Medulla oblongata (tissue), 1 donor: ENCODE data around the gene CSTF2.
"Not testable (repeated sequence)": the region's sequence is repeated elsewhere in the genome, so short reads cannot be mapped to it uniquely, and the experiment has no call there.

Experiments used
- DNase-seq: peaks from one replicate; pipeline ENCODE4 v3.0.0-alpha.2; 2015; ENCODE audit errors: extremely low spot score

The CSTF2 gene

GRCh38 chrX:100819837-100820666 is at the start of gene CSTF2:
Gene CSTF2 (plus strand): TSS chrX:100820391. CDS start chrX:100820417, 26 bp downstream.
- DNase-seq, result peak; percentile 83

- DNase-seq, result not testable (repeated sequence)
These were observed 23.8 kb upstream of the CSTF2 start for GRCh38 chrX:100796371-100796770.

GRCh38 chrX:100797359-100797758 is 22.8 kb upstream of the CSTF2 start:
- no peak for DNase-seq

- DNase-seq, result no peak
These were observed 21.5 kb upstream of the CSTF2 start for GRCh38 chrX:100798484-100799214.

- DNase-seq, result no peak
These were observed 17.3 kb upstream of the CSTF2 start for GRCh38 chrX:100802843-100803242.

- no peak for DNase-seq
These were observed 15.4 kb upstream of the CSTF2 start for GRCh38 chrX:100804780-100805179.

- not testable (repeated sequence) for DNase-seq
These were observed 11.9 kb upstream of the CSTF2 start for GRCh38 chrX:100808265-100808664.

GRCh38 chrX:100812216-100813158 is 7.7 kb upstream of the CSTF2 start:
- DNase-seq, result no peak

GRCh38 chrX:100817340-100817739 is 2.9 kb upstream of the CSTF2 start:
- no peak for DNase-seq

GRCh38 chrX:100819534-100819836 is 706 bp upstream of the CSTF2 start:
- no peak for DNase-seq

- DNase-seq, result no peak
These were observed 9.5 kb downstream of the CSTF2 start for GRCh38 chrX:100829730-100830129.

GRCh38 chrX:100830143-100830542 is 10.0 kb downstream of the CSTF2 start:
- DNase-seq, result no peak

- no peak for DNase-seq
These were observed 10.4 kb downstream of the CSTF2 start for GRCh38 chrX:100830547-100830946.

- no peak for DNase-seq
These were observed 11.2 kb downstream of the CSTF2 start for GRCh38 chrX:100831219-100831946.

- DNase-seq, result no peak
These were observed 30.1 kb downstream of the CSTF2 start for GRCh38 chrX:100850317-100850716.

GRCh38 chrX:100852810-100853209 is 32.6 kb downstream of the CSTF2 start:
- DNase-seq, result no peak

- no peak for DNase-seq
These were observed 43.2 kb downstream of the CSTF2 start for GRCh38 chrX:100863326-100863864.

GRCh38 chrX:100864657-100865391 is 44.6 kb downstream of the CSTF2 start:
- peak; percentile 3 for DNase-seq

- no peak for DNase-seq
These were observed 48.1 kb downstream of the CSTF2 start for GRCh38 chrX:100868273-100868672.

GRCh38 chrX:100870527-100870926 is 50.3 kb downstream of the CSTF2 start:
- DNase-seq, result no peak
